HepG2 (cell line): ENCODE results near the gene EDEM1. TPM values are rescaled to one million over a fixed set of nuclear protein-coding genes. Genes with fewer than 3 reads are reported as not detected.

Source experiments
- ATAC-seq: fragments of 200-7000 bp; cut with Tn5 transposase; 3 replicates; pipeline ENCODE4 v1.9.1; 2020; ENCODE audit warnings: mild to moderate bottlenecking, moderate library complexity
- BruUV-seq: library from RNA; stranded (reverse); fragments of 400-500 nt; replicated peaks from 2 replicates; lab custom pipeline; 2021; lab: Mats Ljungman, UMichigan
- CTCF ChIA-PET: fragments of 300-600 bp; formaldehyde crosslinking; extraction: SDS; loops from one replicate; lab custom pipeline; 2021; ENCODE audit warnings: low total read pairs, inconsistent platforms, low intra/inter-chr PET ratio; lab: Yijun Ruan, JAX
- POLR2A ChIA-PET: fragments of 350-600 bp; sonication (Branson Sonifier 250); formaldehyde crosslinking; loops from one replicate; lab custom pipeline; 2020; ENCODE audit warnings: antibody characterized with exemption, inconsistent platforms; lab: Yijun Ruan, JAX
- DNase-seq: peaks from one replicate; pipeline ENCODE4 v3.0.0-alpha.2; 2015; ENCODE audit warnings: low spot score
- FAIRE-seq: peaks from 3 replicates; lab custom pipeline; 2011; peaks lifted over from hg19 to GRCh38; lab: Jason Lieb, UNC
- H2AFZ ChIP-seq: one replicate; pipeline ENCODE4 v1.6.1; 2011; ENCODE audit warnings: low read length, inconsistent platforms
- H3K27ac ChIP-seq: fragments of 300-600 bp; 3 replicates; pipeline ENCODE4 v1.8.0; 2011; ENCODE audit warnings: mixed run types, mild to moderate bottlenecking, mixed read lengths, low read length, inconsistent platforms; ENCODE audit not compliant: insufficient read depth; ENCODE audit errors: extremely low read length
- H3K27me3 ChIP-seq, 2 experiments: fragments of 200-600 bp in 1 of 2; 2 replicates in 1 of 2; 3 replicates in 1 of 2; pipeline versions ENCODE4 v1.6.0 to v1.8.0; 2011; ENCODE audit warnings: low read length in 2 of 2, mild to moderate bottlenecking in 2 of 2, moderate library complexity in 2 of 2, inconsistent platforms in 1 of 2; ENCODE audit not compliant: insufficient read depth in 2 of 2, control insufficient read depth in 1 of 2
- H3K36me3 ChIP-seq, 2 experiments: fragments of 200-600 bp in 1 of 2; replicated peaks in 1 of 2; 2 replicates in 1 of 2; 3 replicates in 1 of 2; pipeline versions ENCODE4 v1.5.1 to v1.8.0; 2011; ENCODE audit warnings: low read length in 2 of 2, inconsistent platforms in 1 of 2; ENCODE audit not compliant: insufficient read depth in 2 of 2, control insufficient read depth in 1 of 2
- H3K4me1 ChIP-seq: 2 replicates; pipeline ENCODE4 v1.5.1; 2012; ENCODE audit warnings: low read length, inconsistent platforms; ENCODE audit not compliant: insufficient read depth
- H3K4me2 ChIP-seq: 2 replicates; pipeline ENCODE4 v1.6.0; 2011; ENCODE audit warnings: low read depth, low read length, inconsistent platforms
- H3K4me3 ChIP-seq, 3 experiments: fragments of 200-600 bp in 1 of 3; sonication (generic), shearing (Covaris generic) in 1 of 3; replicated peaks in 1 of 3; 2 replicates each; pipeline ENCODE4 v1.5.1; 2011 to 2016; ENCODE audit warnings: low read length in 3 of 3, inconsistent platforms in 2 of 3, low read depth in 2 of 3, mild to moderate bottlenecking in 2 of 3, control low read depth in 1 of 3, mixed read lengths in 1 of 3; ENCODE audit not compliant: insufficient read depth in 1 of 3
- H3K79me2 ChIP-seq: one replicate; pipeline ENCODE4 v1.6.1; 2011; ENCODE audit warnings: low read length, inconsistent platforms; ENCODE audit not compliant: insufficient read depth
- H3K9ac ChIP-seq: 2 replicates; pipeline ENCODE4 v1.6.0; 2011; ENCODE audit warnings: mild to moderate bottlenecking, low read depth, low read length, inconsistent platforms; ENCODE audit not compliant: insufficient read depth
- H3K9me3 ChIP-seq: 2 replicates; pipeline ENCODE4 v1.5.1; 2012; ENCODE audit warnings: mild to moderate bottlenecking, low read length
- H4K20me1 ChIP-seq: 2 replicates; pipeline ENCODE4 v1.6.0; 2011; ENCODE audit warnings: inconsistent platforms, mild to moderate bottlenecking, low read length, moderate library complexity; ENCODE audit not compliant: insufficient read depth
- AKAP8 ChIP-seq: sonication (generic); formaldehyde crosslinking; IDR thresholded peaks from 2 replicates; pipeline ENCODE4 v1.5.1; 2020; ENCODE audit warnings: mild to moderate bottlenecking, missing genetic modification reagents
- CAMTA2 ChIP-seq: sonication (generic); formaldehyde crosslinking; IDR thresholded peaks from 2 replicates; pipeline ENCODE4 v1.4.0; 2020; ENCODE audit warnings: mild to moderate bottlenecking, missing genetic modification reagents, borderline replicate concordance
- FIP1L1 ChIP-seq: fragments of 200-400 bp; formaldehyde crosslinking; IDR thresholded peaks from 2 replicates; pipeline ENCODE4 v1.6.1; 2018; ENCODE audit warnings: low read depth, mild to moderate bottlenecking, low read length, moderate library complexity, borderline replicate concordance; ENCODE audit not compliant: insufficient read depth
- HNF1A ChIP-seq, 2 experiments: sonication (generic) in 1 of 2; formaldehyde crosslinking in 1 of 2; IDR thresholded peaks; 2 replicates each; pipeline versions ENCODE4 v1.4.0 to v1.6.1; 2016 to 2020; ENCODE audit warnings: borderline replicate concordance in 1 of 2, low read depth in 1 of 2, mild to moderate bottlenecking in 1 of 2, missing genetic modification reagents in 1 of 2
- SCMH1 ChIP-seq: sonication (generic); formaldehyde crosslinking; IDR thresholded peaks from 2 replicates; pipeline ENCODE4 v1.9.0; 2021; ENCODE audit warnings: missing genetic modification reagents, mild to moderate bottlenecking, borderline replicate concordance
- SIX4 ChIP-seq: sonication (generic); formaldehyde crosslinking; IDR thresholded peaks from 2 replicates; pipeline ENCODE4 v1.4.0; 2020; ENCODE audit warnings: missing genetic modification reagents
- SOX6 ChIP-seq, 2 experiments: fragments of 450-650 bp in 1 of 2; sonication (generic) in 1 of 2; formaldehyde crosslinking in 1 of 2; IDR thresholded peaks; 2 replicates each; pipeline versions ENCODE4 v1.4.0 to v1.6.1; 2017 to 2020; ENCODE audit warnings: antibody characterized with exemption in 1 of 2, mild to moderate bottlenecking in 1 of 2, missing genetic modification reagents in 1 of 2
- SRY ChIP-seq: sonication (generic); formaldehyde crosslinking; IDR thresholded peaks from 2 replicates; pipeline ENCODE4 v1.8.0; 2022; ENCODE audit warnings: mild to moderate bottlenecking, missing genetic modification reagents
- THYN1 ChIP-seq: sonication (generic); formaldehyde crosslinking; IDR thresholded peaks from 2 replicates; pipeline ENCODE4 v1.8.1; 2023; ENCODE audit warnings: low read depth, mild to moderate bottlenecking, moderate library complexity, missing genetic modification reagents, borderline replicate concordance
- U2AF1 ChIP-seq: fragments of 200-400 bp; formaldehyde crosslinking; optimal IDR thresholded peaks from 2 replicates; pipeline ENCODE3; 2017; ENCODE audit warnings: mild to moderate bottlenecking, low read depth, low read length
- ZBTB42 ChIP-seq: sonication (generic); formaldehyde crosslinking; IDR thresholded peaks from 2 replicates; pipeline ENCODE4 v1.5.0; 2020; ENCODE audit warnings: mild to moderate bottlenecking, missing genetic modification reagents
- ZMAT3 ChIP-seq: sonication (generic); formaldehyde crosslinking; conservative IDR thresholded peaks from 2 replicates; pipeline ENCODE4 v1.7.0; 2021; ENCODE audit warnings: missing genetic modification reagents
- ZNF138 ChIP-seq: sonication (generic); formaldehyde crosslinking; IDR thresholded peaks from 2 replicates; pipeline ENCODE4 v1.5.0; 2020; ENCODE audit warnings: mild to moderate bottlenecking, low read depth, missing genetic modification reagents
- ZNF143 ChIP-seq: sonication (generic); formaldehyde crosslinking; IDR thresholded peaks from 2 replicates; pipeline ENCODE4 v1.4.0; 2020; ENCODE audit warnings: missing genetic modification reagents
- ZNF558 ChIP-seq: sonication (generic); formaldehyde crosslinking; IDR thresholded peaks from 2 replicates; pipeline ENCODE4 v1.9.0; 2022; ENCODE audit warnings: mild to moderate bottlenecking, missing genetic modification reagents, borderline replicate concordance
- ZNF598 ChIP-seq: sonication (generic); formaldehyde crosslinking; IDR thresholded peaks from 2 replicates; pipeline ENCODE4 v1.5.1; 2020; ENCODE audit warnings: mild to moderate bottlenecking, missing genetic modification reagents, borderline replicate concordance
- ZNF616 ChIP-seq: sonication (generic); formaldehyde crosslinking; IDR thresholded peaks from 2 replicates; pipeline ENCODE4 v1.5.0; 2020; ENCODE audit warnings: low read depth, mild to moderate bottlenecking, missing genetic modification reagents
- ZNF879 ChIP-seq: sonication (generic); formaldehyde crosslinking; IDR thresholded peaks from 2 replicates; pipeline ENCODE4 v1.8.1; 2023; ENCODE audit warnings: missing genetic modification reagents
- WGBS: methylation state at CpG from one replicate; pipeline ENCODE4 v1.1.6; 2017; ENCODE audit warnings: low lambda C conversion rate; 5-methylcytosine and 5-hydroxymethylcytosine counted together
- in situ Hi-C: cut with HindIII; loops from 2 replicates; pipeline ENCODE4 v1.10.0; 2017; ENCODE audit warnings: low pct_unique_long_range_greater_than_20kb; ENCODE audit not compliant: extremely low pct_ligation_motif_present
- intact Hi-C: fragments of 100-400 bp; cut with micrococcal nuclease; formaldehyde crosslinking; loops from one replicate; pipeline ENCODE4 v1.10.0; 2022; ENCODE audit not compliant: unreplicated experiment
- polyA plus RNA-seq, 8 experiments: library from polyadenylated mRNA; depleted of rRNA in 3 of 8; stranded (reverse) in 7 of 8; unstranded in 1 of 8; fragments of >200 nt; fragmentation: Illumina TruSeq in 4 of 8; extraction: Trizol in 4 of 8; gene quantifications; 2 replicates each; pipeline versions ENCODE4 v1.2.1 to v1.2.3, GENCODE V29; 2011 to 2016; ENCODE audit warnings: low read depth in 4 of 8, missing spikeins in 1 of 8, mixed read lengths in 1 of 8; ENCODE audit not compliant: insufficient read depth in 1 of 8
- total RNA-seq, 5 experiments: library from RNA; depleted of rRNA; stranded (reverse); fragments of >200 nt; fragmentation: Illumina TruSeq; extraction: Trizol; gene quantifications; 2 replicates each; pipeline ENCODE4 v1.2.3, GENCODE V29; 2016; ENCODE audit warnings: low read depth in 1 of 5
- TF ChIP-seq, protein P1 (sequence below): sonication (generic); formaldehyde crosslinking; IDR thresholded peaks from 2 replicates; pipeline ENCODE4 v1.8.0; 2022; ENCODE audit warnings: missing genetic modification reagents, mild to moderate bottlenecking, borderline replicate concordance

EDEM1 gene
- total and polyA plus RNA-seq, 2 of the 13 experiments (the other 11 are each of a cell fraction or from before 2014, with no cell fraction given) = 13.8 to 25.8 TPM

GRCh38 chr3:5262507-5262906 is 75.0 kb downstream of the EDEM1 start (continued):
- TF ChIP-seq ZNF598 (CRISPR knock-in tag) (no peak), SCMH1 (CRISPR knock-in tag) (no peak), HNF1A (IDR thresholded peaks at IDR 0.05; ENCODE audit: low read depth) (no peak), HNF1A (CRISPR knock-in tag; IDR thresholded peaks at IDR 0.05; ENCODE audit: borderline replicate concordance) (no peak), SIX4 (CRISPR knock-in tag) (no peak), FIP1L1 (no peak)

DNA sequence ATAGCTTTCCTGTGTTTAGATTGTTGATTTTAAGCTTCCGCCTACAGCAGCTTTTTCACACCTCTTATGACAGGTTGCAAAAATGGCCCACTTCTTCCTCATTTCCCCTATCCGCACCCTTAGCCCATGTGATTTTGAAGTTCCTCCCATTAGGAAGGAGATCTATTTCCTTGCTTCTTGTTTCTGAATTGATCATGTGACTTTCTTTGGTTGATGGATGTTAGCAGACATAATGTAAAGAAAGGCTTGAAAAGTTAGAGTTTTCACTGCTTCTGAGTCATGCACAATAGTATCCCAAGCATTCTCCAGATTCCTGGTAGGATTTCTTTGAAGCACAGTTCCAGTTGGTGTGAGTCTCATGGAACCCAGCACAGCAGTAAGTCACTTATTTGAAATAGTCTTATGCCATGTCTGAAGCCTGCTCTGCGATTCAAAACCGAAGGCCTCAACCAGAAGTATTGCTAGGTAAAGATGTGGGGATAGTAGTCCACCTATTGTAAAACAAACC is 76.6 kb downstream of the EDEM1 start:
- H3K4me2 ChIP-seq = no peak overlapping the region
- ChIA-PET CTCF (no interaction called here), POLR2A (no interaction called here)
- no peak for DNase-seq
- 78% methylated on average over 4 of the region's 4 CpGs for WGBS
- no peaks in the 10 kb centered on the region for H4K20me1 ChIP-seq
- no peak overlapping the region for H3K4me3 ChIP-seq
- H3K9me3 ChIP-seq = no peaks in the 10 kb centered on the region
- intact Hi-C loops = no loop called here
- no peaks in the 10 kb centered on the region for H3K27me3 ChIP-seq
- no peak overlapping the region for H3K9ac ChIP-seq
- no peak for FAIRE-seq
- no peak for ATAC-seq
- H3K79me2 ChIP-seq = no peaks in the 10 kb centered on the region
- no peak for TF ChIP-seq ZNF879 (CRISPR knock-in tag)
- TF ChIP-seq ZNF616 (CRISPR knock-in tag) = no peak
- TF ChIP-seq, protein P1, sequence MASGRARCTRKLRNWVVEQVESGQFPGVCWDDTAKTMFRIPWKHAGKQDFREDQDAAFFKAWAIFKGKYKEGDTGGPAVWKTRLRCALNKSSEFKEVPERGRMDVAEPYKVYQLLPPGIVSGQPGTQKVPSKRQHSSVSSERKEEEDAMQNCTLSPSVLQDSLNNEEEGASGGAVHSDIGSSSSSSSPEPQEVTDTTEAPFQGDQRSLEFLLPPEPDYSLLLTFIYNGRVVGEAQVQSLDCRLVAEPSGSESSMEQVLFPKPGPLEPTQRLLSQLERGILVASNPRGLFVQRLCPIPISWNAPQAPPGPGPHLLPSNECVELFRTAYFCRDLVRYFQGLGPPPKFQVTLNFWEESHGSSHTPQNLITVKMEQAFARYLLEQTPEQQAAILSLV (CRISPR knock-in tag) = no peak
- TF ChIP-seq ZMAT3 = no peak
- TF ChIP-seq AKAP8 (CRISPR knock-in tag) = no peak
- no peak for TF ChIP-seq ZNF143 (CRISPR knock-in tag)
- TF ChIP-seq THYN1 (CRISPR knock-in tag) = no peak
- TF ChIP-seq ZNF558 = no peak
- TF ChIP-seq SOX6 (IDR thresholded peaks at IDR 0.05) = no peak
- TF ChIP-seq SOX6 (CRISPR knock-in tag; IDR thresholded peaks at IDR 0.05) = no peak
- TF ChIP-seq SRY (CRISPR knock-in tag) = no peak
- TF ChIP-seq ZBTB42 (CRISPR knock-in tag) = no peak
- TF ChIP-seq U2AF1 = no peak
- TF ChIP-seq CAMTA2 (CRISPR knock-in tag) = no peak
- TF ChIP-seq ZNF138 = no peak
- TF ChIP-seq, all 625 proteins: peak for 0
- Histone ChIP-seq H3K27ac (no peak overlapping the region), H2AFZ (no peak overlapping the region), H3K4me1 (peaks cover 7% of the 10 kb centered on the region; the same call in 1 of the 2 replicates), H3K36me3 (no peaks in the 10 kb centered on the region)
- in situ Hi-C loops = no loop called here
- no TSS peak for BruUV-seq
